Ecto neural progenitor cell (in vitro differentiated cells): Measurements from ENCODE around the gene GRIN2A.

Experiments used
- DNase-seq: peaks from one replicate; pipeline ENCODE4 v3.0.0-alpha.2; 2018; ENCODE audit warnings: low spot score

The GRIN2A gene

GRCh38 chr16:9852003-9852402 is 330.2 kb downstream of the GRIN2A start:
- DNase-seq: no peak

GRCh38 chr16:9850817-9851216 is 331.4 kb downstream of the GRIN2A start:
- DNase-seq: no peak

- DNase-seq: no peak
Observed at GRCh38 chr16:9849697-9850245, 332.5 kb downstream of the GRIN2A start.

- no peak for DNase-seq
Observed at GRCh38 chr16:9847146-9847545, 335.1 kb downstream of the GRIN2A start.

- DNase-seq: no peak
Observed at GRCh38 chr16:9846362-9847099, 335.7 kb downstream of the GRIN2A start.

- no peak for DNase-seq
Observed at GRCh38 chr16:9845661-9846361, 336.4 kb downstream of the GRIN2A start.

GRCh38 chr16:9844361-9844760 is 337.9 kb downstream of the GRIN2A start:
- DNase-seq: no peak

- no peak for DNase-seq
Observed at GRCh38 chr16:9843424-9844018, 338.7 kb downstream of the GRIN2A start.

GRCh38 chr16:9840761-9841665 is 341.2 kb downstream of the GRIN2A start:
- DNase-seq: no peak

GRCh38 chr16:9837481-9837880 is 344.7 kb downstream of the GRIN2A start:
- no peak for DNase-seq

GRCh38 chr16:9836118-9836736 is 346.0 kb downstream of the GRIN2A start:
- DNase-seq: no peak

- DNase-seq: no peak
Observed at GRCh38 chr16:9827062-9827752, 355.0 kb downstream of the GRIN2A start.

GRCh38 chr16:9826656-9827055 is 355.6 kb downstream of the GRIN2A start:
- no peak for DNase-seq

- DNase-seq: no peak
Observed at GRCh38 chr16:9824200-9825068, 357.8 kb downstream of the GRIN2A start.

GRCh38 chr16:9823510-9823909 is 358.7 kb downstream of the GRIN2A start:
- no peak for DNase-seq

- no peak for DNase-seq
Observed at GRCh38 chr16:9821970-9822369, 360.3 kb downstream of the GRIN2A start.

GRCh38 chr16:9821331-9821730 is 360.9 kb downstream of the GRIN2A start:
- no peak for DNase-seq

- DNase-seq: peak; percentile 66
Observed at GRCh38 chr16:9820476-9821246, 361.6 kb downstream of the GRIN2A start.

GRCh38 chr16:9818702-9819101 is 363.5 kb downstream of the GRIN2A start:
- DNase-seq: no peak
